ENCODE measurements around the gene NR2C2.
A peak's percentile ranks its signal among the peaks of the same experiment; 100 is the strongest.

The NR2C2 gene

GRCh38 chr3:15023719-15024118 lies 76.3 kb downstream of the NR2C2 start:
- no peak for DNase-seq (ENCODE audit: low read depth)

- no peak for DNase-seq (ENCODE audit: low read depth)
Measured at GRCh38 chr3:15029625-15030024, 82.2 kb downstream of the NR2C2 start.

GRCh38 chr3:15032650-15033049 lies 85.3 kb downstream of the NR2C2 start:
- no peak for DNase-seq (ENCODE audit: low read depth)

GRCh38 chr3:15033103-15033502 lies 85.7 kb downstream of the NR2C2 start:
- DNase-seq (ENCODE audit: low read depth): no peak

GRCh38 chr3:15038306-15038705 lies 90.9 kb downstream of the NR2C2 start:
- no peak for DNase-seq (ENCODE audit: low read depth)

GRCh38 chr3:15040844-15041243 lies 93.5 kb downstream of the NR2C2 start:
- peak; percentile 23 for DNase-seq (ENCODE audit: low read depth)

GRCh38 chr3:15041950-15042349 lies 94.6 kb downstream of the NR2C2 start:
- DNase-seq (ENCODE audit: low read depth): no peak

GRCh38 chr3:15042936-15043335 lies 95.6 kb downstream of the NR2C2 start:
- peak; percentile 31 for DNase-seq (ENCODE audit: low read depth)

GRCh38 chr3:15043408-15044171 lies 96.2 kb downstream of the NR2C2 start:
- no peak for DNase-seq (ENCODE audit: low read depth)

- no peak for DNase-seq (ENCODE audit: low read depth)
Measured at GRCh38 chr3:15044326-15044725, 96.9 kb downstream of the NR2C2 start.

GRCh38 chr3:15045667-15046066 lies 98.3 kb downstream of the NR2C2 start:
- no peak for DNase-seq (ENCODE audit: low read depth)

- no peak for DNase-seq (ENCODE audit: low read depth)
Measured at GRCh38 chr3:15049584-15049983, 102.2 kb downstream of the NR2C2 start.

GRCh38 chr3:15050405-15051092 lies 103.2 kb downstream of the NR2C2 start:
- no peak for DNase-seq (ENCODE audit: low read depth)

- peak; percentile 47 for DNase-seq (ENCODE audit: low read depth)
Measured at GRCh38 chr3:15051531-15051930, 104.1 kb downstream of the NR2C2 start.

GRCh38 chr3:15052335-15053242 lies 105.2 kb downstream of the NR2C2 start:
- DNase-seq (ENCODE audit: low read depth): no peak

- DNase-seq (ENCODE audit: low read depth): no peak
Measured at GRCh38 chr3:15053541-15053940, 106.2 kb downstream of the NR2C2 start.

- peak; percentile 45 for DNase-seq (ENCODE audit: low read depth)
Measured at GRCh38 chr3:15055019-15055557, 107.7 kb downstream of the NR2C2 start.

- DNase-seq (ENCODE audit: low read depth): no peak
Measured at GRCh38 chr3:15056676-15057404, 109.5 kb downstream of the NR2C2 start.

GRCh38 chr3:15060029-15060428 lies 112.6 kb downstream of the NR2C2 start:
- no peak for DNase-seq (ENCODE audit: low read depth)

- no peak for DNase-seq (ENCODE audit: low read depth)
Measured at GRCh38 chr3:15063238-15063637, 115.9 kb downstream of the NR2C2 start.

- no peak for DNase-seq (ENCODE audit: low read depth)
Measured at GRCh38 chr3:15063656-15064286, 116.4 kb downstream of the NR2C2 start.
